ENCODE data around the gene RNF141. TPM values are rescaled to one million over a fixed set of nuclear protein-coding genes. Genes with fewer than 3 reads are reported as not detected.

RNF141 gene, protein sequence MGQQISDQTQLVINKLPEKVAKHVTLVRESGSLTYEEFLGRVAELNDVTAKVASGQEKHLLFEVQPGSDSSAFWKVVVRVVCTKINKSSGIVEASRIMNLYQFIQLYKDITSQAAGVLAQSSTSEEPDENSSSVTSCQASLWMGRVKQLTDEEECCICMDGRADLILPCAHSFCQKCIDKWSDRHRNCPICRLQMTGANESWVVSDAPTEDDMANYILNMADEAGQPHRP
- total RNA-seq, result 35.6 and 39.4 TPM in 2 replicates

DNA sequence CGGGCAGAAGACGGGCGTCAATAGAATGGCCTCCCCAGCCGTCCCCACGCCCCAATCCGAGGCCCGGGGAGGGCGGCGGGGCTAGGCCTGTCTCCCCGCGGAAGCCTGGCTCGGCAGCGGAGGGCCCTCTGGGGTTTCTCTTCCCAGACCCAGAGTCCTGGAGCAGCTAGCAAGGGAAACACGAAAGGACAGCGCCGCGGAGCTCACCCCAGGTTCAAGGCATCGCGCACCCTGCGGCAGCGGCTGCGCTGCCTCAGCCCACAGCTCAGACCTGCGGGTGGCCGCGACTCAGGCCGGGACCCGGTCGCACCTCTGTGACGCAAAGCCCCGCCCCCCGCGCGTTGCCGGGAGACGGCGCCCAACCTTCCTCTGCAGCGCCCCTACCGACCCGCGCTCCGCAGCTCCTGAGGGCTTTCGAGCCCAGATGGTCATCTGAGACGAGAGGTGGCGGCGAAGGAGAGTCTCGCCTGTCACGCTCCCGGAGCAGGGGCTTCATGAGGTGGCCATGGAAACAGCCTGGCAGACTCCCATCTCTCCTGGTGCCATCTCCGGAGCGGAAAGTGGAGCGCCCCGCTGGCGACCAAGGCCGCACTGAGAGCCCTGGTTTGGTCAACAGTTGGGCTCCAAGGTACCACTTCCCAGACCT, at the start of gene RNF141:
TSS of gene RNF141 (minus strand) at position 273 of the 646 bp plus-strand sequence. CDS start 7,029 bp downstream, outside the sequence.

DNA sequence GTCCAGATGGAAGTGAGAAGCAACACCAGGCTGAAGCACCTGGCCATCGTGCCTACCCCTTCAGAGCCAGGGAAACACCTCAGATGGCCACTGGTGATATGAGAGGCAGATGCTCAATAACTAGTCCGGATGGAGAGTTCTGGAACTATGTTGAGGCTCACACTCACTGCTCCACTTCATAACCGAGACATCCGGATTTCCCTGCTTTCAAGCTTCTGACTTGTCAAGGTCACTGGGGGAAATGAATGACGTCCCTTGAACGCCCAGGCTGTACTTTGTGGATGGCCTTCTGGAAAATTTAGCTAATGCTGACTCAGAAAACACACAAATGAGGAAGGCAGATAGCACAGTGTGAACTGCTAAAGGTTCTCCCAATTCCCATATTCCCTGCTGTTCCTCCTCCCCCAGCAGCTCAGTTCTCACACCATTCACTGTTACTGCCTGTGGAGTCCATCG, 27.5 kb upstream of the RNF141 start, which contains the start of gene LYVE1:
TSS of gene LYVE1 (minus strand) at position 180 of the 456 bp plus-strand sequence. CDS start at position 47, 133 bp downstream.

Other genes with a start within 250 kb of the RNF141 start
- gene SBF2, start 247.0 kb downstream of the RNF141 start, total RNA-seq, result 58.4 and 58.9 TPM in 2 replicates
- 56.8 and 114 TPM in 2 replicates for gene ADM, start 236.1 kb downstream of the RNF141 start, total RNA-seq
- 1.5 and 2.3 TPM in 2 replicates for gene AMPD3, start 85.9 kb downstream of the RNF141 start, total RNA-seq
- 0.79 and 3.9 TPM in 2 replicates for gene LYVE1, start 27.5 kb upstream of the RNF141 start, total RNA-seq
- 0.13 and 0.36 TPM in 2 replicates for gene IRAG1, start 152.6 kb upstream of the RNF141 start, total RNA-seq
- 37.5 and 39.9 TPM in 2 replicates for gene CTR9, start 210.1 kb upstream of the RNF141 start, total RNA-seq